GM23338 (cell line): ENCODE data around the gene MGAT5.

Source experiments
- CREB1 ChIP-seq: fragments of 250-450 bp; sonication (Bioruptor Pico); IDR thresholded peaks from 2 replicates; pipeline ENCODE4 v1.5.0; 2020; ENCODE audit warnings: low read depth, mild to moderate bottlenecking, moderate library complexity
- EZH2 ChIP-seq: fragments of 200-600 bp; sonication (generic); IDR thresholded peaks from one replicate; pipeline ENCODE4 v1.8.0; 2017; ENCODE audit warnings: antibody characterized with exemption, mild to moderate bottlenecking, low read depth; ENCODE audit not compliant: unreplicated experiment
- EZH2phosphoT487 ChIP-seq: fragments of 200-600 bp; sonication (generic); IDR thresholded peaks from one replicate; pipeline ENCODE4 v1.8.1; 2018; ENCODE audit warnings: antibody characterized with exemption; ENCODE audit not compliant: unreplicated experiment
- POLR2AphosphoS5 ChIP-seq: IDR thresholded peaks from 2 replicates; pipeline ENCODE4 v1.6.1; 2016; ENCODE audit warnings: antibody characterized with exemption, low read depth
- STAT1 ChIP-seq: IDR thresholded peaks from one replicate; pipeline ENCODE4 v1.6.1; 2016; ENCODE audit warnings: antibody characterized with exemption; ENCODE audit not compliant: unreplicated experiment
- TF ChIP-seq, protein P1 (sequence below), 2 experiments: fragments of 200-600 bp in 1 of 2; sonication (generic) in 1 of 2; conservative IDR thresholded peaks; 2 replicates each; pipeline versions ENCODE4 v1.5.1 to v1.6.1; 2016 to 2017; ENCODE audit warnings: antibody characterized with exemption in 2 of 2, low read depth in 2 of 2, mild to moderate bottlenecking in 2 of 2, moderate library complexity in 1 of 2
- TF ChIP-seq, protein P2 (sequence below): IDR thresholded peaks from one replicate; pipeline ENCODE4 v1.6.1; 2018; ENCODE audit warnings: antibody characterized with exemption; ENCODE audit not compliant: unreplicated experiment
- TF ChIP-seq, protein P3 (sequence below): fragments of 250-450 bp; sonication (Bioruptor Pico); IDR thresholded peaks from 2 replicates; pipeline ENCODE4 v1.5.0; 2020; ENCODE audit warnings: mild to moderate bottlenecking, moderate library complexity
- TF ChIP-seq, protein P4 (sequence below): IDR thresholded peaks from 2 replicates; pipeline ENCODE4 v1.6.1; 2016; ENCODE audit warnings: antibody characterized with exemption

GRCh38 chr2:134243244-134243643 is 10.6 kb upstream of the MGAT5 start:
- TF ChIP-seq, protein P1, sequence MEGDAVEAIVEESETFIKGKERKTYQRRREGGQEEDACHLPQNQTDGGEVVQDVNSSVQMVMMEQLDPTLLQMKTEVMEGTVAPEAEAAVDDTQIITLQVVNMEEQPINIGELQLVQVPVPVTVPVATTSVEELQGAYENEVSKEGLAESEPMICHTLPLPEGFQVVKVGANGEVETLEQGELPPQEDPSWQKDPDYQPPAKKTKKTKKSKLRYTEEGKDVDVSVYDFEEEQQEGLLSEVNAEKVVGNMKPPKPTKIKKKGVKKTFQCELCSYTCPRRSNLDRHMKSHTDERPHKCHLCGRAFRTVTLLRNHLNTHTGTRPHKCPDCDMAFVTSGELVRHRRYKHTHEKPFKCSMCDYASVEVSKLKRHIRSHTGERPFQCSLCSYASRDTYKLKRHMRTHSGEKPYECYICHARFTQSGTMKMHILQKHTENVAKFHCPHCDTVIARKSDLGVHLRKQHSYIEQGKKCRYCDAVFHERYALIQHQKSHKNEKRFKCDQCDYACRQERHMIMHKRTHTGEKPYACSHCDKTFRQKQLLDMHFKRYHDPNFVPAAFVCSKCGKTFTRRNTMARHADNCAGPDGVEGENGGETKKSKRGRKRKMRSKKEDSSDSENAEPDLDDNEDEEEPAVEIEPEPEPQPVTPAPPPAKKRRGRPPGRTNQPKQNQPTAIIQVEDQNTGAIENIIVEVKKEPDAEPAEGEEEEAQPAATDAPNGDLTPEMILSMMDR (conservative IDR thresholded peaks at IDR 0.05; ENCODE audit: low read depth in 2 of 2) = no peak
- TF ChIP-seq, protein P2, sequence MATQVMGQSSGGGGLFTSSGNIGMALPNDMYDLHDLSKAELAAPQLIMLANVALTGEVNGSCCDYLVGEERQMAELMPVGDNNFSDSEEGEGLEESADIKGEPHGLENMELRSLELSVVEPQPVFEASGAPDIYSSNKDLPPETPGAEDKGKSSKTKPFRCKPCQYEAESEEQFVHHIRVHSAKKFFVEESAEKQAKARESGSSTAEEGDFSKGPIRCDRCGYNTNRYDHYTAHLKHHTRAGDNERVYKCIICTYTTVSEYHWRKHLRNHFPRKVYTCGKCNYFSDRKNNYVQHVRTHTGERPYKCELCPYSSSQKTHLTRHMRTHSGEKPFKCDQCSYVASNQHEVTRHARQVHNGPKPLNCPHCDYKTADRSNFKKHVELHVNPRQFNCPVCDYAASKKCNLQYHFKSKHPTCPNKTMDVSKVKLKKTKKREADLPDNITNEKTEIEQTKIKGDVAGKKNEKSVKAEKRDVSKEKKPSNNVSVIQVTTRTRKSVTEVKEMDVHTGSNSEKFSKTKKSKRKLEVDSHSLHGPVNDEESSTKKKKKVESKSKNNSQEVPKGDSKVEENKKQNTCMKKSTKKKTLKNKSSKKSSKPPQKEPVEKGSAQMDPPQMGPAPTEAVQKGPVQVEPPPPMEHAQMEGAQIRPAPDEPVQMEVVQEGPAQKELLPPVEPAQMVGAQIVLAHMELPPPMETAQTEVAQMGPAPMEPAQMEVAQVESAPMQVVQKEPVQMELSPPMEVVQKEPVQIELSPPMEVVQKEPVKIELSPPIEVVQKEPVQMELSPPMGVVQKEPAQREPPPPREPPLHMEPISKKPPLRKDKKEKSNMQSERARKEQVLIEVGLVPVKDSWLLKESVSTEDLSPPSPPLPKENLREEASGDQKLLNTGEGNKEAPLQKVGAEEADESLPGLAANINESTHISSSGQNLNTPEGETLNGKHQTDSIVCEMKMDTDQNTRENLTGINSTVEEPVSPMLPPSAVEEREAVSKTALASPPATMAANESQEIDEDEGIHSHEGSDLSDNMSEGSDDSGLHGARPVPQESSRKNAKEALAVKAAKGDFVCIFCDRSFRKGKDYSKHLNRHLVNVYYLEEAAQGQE = no peak
- TF ChIP-seq POLR2AphosphoS5 (no peak), CREB1 (CRISPR knock-in tag) (no peak), EZH2phosphoT487 (no peak), EZH2 (no peak), STAT1 (no peak)
- TF ChIP-seq, protein P3, sequence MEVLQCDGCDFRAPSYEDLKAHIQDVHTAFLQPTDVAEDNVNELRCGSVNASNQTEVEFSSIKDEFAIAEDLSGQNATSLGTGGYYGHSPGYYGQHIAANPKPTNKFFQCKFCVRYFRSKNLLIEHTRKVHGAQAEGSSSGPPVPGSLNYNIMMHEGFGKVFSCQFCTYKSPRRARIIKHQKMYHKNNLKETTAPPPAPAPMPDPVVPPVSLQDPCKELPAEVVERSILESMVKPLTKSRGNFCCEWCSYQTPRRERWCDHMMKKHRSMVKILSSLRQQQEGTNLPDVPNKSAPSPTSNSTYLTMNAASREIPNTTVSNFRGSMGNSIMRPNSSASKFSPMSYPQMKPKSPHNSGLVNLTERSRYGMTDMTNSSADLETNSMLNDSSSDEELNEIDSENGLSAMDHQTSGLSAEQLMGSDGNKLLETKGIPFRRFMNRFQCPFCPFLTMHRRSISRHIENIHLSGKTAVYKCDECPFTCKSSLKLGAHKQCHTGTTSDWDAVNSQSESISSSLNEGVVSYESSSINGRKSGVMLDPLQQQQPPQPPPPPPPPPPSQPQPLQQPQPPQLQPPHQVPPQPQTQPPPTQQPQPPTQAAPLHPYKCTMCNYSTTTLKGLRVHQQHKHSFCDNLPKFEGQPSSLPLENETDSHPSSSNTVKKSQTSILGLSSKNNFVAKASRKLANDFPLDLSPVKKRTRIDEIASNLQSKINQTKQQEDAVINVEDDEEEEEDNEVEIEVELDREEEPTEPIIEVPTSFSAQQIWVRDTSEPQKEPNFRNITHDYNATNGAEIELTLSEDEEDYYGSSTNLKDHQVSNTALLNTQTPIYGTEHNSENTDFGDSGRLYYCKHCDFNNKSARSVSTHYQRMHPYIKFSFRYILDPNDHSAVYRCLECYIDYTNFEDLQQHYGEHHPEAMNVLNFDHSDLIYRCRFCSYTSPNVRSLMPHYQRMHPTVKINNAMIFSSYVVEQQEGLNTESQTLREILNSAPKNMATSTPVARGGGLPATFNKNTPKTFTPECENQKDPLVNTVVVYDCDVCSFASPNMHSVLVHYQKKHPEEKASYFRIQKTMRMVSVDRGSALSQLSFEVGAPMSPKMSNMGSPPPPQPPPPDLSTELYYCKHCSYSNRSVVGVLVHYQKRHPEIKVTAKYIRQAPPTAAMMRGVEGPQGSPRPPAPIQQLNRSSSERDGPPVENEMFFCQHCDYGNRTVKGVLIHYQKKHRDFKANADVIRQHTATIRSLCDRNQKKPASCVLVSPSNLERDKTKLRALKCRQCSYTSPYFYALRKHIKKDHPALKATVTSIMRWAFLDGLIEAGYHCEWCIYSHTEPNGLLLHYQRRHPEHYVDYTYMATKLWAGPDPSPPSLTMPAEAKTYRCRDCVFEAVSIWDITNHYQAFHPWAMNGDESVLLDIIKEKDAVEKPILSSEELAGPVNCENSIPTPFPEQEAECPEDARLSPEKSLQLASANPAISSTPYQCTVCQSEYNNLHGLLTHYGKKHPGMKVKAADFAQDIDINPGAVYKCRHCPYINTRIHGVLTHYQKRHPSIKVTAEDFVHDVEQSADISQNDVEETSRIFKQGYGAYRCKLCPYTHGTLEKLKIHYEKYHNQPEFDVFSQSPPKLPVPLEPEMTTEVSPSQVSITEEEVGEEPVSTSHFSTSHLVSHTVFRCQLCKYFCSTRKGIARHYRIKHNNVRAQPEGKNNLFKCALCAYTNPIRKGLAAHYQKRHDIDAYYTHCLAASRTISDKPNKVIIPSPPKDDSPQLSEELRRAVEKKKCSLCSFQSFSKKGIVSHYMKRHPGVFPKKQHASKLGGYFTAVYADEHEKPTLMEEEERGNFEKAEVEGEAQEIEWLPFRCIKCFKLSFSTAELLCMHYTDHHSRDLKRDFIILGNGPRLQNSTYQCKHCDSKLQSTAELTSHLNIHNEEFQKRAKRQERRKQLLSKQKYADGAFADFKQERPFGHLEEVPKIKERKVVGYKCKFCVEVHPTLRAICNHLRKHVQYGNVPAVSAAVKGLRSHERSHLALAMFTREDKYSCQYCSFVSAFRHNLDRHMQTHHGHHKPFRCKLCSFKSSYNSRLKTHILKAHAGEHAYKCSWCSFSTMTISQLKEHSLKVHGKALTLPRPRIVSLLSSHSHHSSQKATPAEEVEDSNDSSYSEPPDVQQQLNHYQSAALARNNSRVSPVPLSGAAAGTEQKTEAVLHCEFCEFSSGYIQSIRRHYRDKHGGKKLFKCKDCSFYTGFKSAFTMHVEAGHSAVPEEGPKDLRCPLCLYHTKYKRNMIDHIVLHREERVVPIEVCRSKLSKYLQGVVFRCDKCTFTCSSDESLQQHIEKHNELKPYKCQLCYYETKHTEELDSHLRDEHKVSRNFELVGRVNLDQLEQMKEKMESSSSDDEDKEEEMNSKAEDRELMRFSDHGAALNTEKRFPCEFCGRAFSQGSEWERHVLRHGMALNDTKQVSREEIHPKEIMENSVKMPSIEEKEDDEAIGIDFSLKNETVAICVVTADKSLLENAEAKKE (CRISPR knock-in tag) = no peak
- TF ChIP-seq, protein P4, sequence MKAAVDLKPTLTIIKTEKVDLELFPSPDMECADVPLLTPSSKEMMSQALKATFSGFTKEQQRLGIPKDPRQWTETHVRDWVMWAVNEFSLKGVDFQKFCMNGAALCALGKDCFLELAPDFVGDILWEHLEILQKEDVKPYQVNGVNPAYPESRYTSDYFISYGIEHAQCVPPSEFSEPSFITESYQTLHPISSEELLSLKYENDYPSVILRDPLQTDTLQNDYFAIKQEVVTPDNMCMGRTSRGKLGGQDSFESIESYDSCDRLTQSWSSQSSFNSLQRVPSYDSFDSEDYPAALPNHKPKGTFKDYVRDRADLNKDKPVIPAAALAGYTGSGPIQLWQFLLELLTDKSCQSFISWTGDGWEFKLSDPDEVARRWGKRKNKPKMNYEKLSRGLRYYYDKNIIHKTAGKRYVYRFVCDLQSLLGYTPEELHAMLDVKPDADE = no peak
